Measurements from ENCODE around the gene PHF21B.

PHF21B gene

DNA sequence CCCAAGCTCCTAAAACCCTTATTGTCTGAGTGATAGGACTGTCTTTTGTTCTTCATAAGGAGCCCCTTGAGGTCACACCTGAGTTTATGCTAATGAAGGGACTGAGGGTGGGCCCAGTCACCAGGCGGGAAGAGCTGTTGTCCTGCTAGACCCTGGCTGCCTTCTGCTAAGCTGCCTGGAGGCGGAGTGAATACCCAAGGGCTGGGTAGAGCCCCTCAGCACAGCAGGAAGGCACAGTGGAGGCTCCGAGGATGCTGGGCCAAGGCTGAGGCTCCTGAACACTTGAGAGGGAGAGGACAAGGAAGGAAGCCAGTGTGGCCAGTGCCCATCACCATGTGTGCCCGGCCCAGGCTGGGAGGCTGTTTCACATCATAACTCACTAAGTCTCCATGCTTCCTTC lies 4.8 kb upstream of the PHF21B start:
- DNase-seq (ENCODE audit: low read depth in 2 of 2) = no peak

- DNase-seq (ENCODE audit: low read depth in 2 of 2) = no peak
Measured at GRCh38 chr22:45013138-45013537, 3.3 kb upstream of the PHF21B start.

- no peak for DNase-seq (ENCODE audit: low read depth in 2 of 2)
Measured at GRCh38 chr22:45010532-45010900, 711 bp upstream of the PHF21B start.

DNA sequence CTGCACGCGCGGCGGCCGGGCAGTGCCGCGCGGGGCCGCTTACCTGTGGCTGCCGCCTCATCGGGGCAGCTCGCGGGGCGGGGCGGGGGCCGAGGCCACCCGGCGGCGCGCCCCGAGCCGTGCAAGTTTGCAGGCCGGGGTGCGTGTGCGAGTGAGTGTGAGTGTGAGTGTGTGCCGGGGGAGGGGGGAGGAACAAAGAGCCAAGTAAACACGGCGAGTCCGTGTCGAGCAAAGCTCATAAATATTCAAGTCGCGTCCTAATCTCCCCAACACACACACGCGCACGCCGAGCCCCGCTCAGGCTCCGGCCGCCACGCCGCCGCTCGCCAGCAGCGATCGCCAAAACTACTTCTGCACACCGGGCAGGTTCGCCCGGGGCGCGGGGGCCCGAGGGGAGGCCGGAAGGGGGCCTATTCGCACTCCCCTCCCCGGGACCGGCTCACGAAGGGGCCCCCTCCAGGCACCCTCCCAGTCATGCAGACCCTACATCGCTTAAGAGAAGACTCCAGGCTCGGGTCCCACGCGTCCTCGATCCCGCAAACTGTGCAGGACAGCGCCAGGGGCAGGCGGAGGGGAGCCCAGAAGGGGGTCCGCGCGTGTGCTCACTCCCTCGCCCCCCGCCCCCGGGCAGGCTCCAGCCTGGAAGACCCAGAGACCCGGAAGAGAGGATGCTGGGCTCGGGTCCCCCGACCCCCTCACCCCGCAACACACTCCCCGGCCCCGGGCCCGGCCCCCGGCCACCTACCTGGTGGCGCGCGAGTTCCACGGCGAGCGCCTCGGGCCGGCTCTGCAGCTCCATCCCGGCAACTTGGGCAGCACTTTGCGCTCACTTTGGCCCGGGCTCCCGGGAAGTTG lies 827 bp downstream of the PHF21B start:
- no peak for DNase-seq (ENCODE audit: low read depth in 2 of 2)

- DNase-seq (ENCODE audit: low read depth in 2 of 2) = no peak
Measured at GRCh38 chr22:45008186-45008681, 1.6 kb downstream of the PHF21B start.

DNA sequence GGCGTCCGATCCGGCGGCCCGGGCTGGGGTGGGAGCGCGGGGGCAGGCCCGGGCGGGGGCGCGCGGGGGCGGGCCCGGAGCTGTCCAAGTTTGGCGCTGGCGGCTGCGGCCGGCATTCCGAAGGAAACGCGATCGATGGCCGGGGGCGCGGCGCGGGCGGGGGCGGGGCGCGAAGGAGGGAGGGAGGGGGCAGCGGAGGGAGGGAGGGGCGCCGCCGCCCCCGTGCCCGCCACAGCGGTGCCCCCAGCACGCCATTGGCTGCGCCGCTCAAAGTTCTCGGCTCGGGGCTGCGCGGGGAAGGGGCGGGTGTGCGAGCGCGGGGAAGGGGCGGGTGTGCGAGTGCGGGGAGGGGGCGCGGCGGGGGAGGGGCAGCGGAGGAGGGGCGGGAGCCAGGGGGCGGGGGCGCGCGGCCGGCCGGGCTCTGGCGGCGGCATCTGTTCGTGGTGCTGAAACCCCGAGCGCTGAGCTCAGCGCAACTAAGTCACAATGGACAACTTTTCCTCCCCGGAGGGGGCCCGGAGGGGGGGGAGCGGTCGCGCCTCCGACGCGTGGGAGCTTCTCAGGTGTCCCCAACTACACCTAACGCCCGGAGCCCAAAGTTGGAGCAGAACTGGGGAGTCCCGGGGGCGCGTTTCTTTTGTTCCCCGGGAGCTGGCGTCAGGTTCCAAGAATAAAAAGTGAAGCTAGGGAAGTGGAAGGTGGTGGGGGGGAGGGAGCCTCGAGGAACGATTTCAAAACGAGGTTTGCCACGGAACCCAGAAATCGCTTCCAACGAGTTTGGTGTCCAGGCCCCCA lies 2.2 kb downstream of the PHF21B start:
- DNase-seq (ENCODE audit: low read depth in 2 of 2) = no peak

DNA sequence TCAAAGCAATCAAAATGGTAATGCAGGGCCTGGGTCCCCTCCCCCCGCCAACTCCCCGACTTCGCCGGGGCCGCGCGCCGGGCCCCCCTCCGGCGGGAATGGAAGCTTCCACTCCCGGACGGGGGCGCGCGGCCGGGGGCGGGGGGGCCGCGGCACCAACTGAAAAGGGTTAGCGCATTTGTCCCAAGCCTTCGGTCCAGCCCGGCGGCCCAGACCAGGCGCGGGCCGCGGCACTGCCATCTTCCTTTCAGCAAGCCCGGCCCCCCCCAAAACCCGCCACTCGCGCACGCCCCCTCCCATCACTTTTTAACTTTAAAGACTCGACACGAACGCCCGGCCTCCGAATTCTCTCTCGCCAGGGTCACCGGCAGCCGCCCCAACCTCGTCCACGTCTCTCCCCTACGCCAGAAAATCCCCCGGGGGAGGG lies 2.8 kb downstream of the PHF21B start:
- no peak for DNase-seq (ENCODE audit: low read depth in 2 of 2)

- no peak for DNase-seq (ENCODE audit: low read depth in 2 of 2)
Measured at GRCh38 chr22:45006111-45006963, 3.5 kb downstream of the PHF21B start.

- DNase-seq (ENCODE audit: low read depth in 2 of 2) = no peak
Measured at GRCh38 chr22:45001653-45002052, 8.2 kb downstream of the PHF21B start.

DNA sequence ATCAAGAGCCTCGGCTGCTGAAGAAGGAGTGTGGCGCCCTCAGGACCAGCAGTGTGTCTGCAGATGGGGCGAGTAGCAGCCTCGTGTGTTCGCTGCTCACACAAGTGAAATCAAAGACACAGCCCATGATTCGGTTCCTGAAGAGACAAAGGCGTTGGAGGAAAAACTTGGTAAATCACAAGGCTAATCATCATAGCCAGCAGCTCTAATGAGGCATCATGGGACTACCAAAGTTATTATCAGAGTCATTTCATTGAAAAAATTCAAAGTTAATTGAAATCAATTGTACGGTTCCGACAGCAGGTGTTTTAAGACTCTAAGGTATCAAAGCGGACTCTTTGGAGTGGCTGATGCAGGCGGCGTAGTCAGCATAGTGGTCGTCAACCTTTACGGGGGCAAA lies 9.5 kb downstream of the PHF21B start:
- no peak for DNase-seq (ENCODE audit: low read depth in 2 of 2)

DNA sequence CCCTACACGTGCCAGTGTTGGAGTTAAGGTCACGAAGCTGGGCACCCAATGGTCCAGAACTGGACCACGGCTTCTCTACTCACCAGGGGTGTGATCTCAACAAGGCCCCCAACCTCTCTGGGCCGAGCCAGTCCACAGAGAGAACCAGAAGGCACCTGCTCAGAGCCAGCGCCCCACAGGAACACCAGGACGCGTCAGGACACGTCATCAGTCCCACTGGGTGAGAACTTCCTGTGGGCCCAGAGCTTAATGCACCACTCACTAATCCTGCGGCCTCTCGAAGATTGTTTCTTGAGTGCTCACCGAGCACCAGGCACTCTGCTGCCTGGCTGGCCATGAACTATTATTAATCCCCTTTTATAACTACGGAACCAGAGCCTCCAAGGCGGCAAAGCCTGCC lies 10.1 kb downstream of the PHF21B start:
- no peak for DNase-seq (ENCODE audit: low read depth in 2 of 2)

- no peak for DNase-seq (ENCODE audit: low read depth in 2 of 2)
Measured at GRCh38 chr22:44999231-44999630, 10.6 kb downstream of the PHF21B start.

GRCh38 chr22:44998296-44998695 lies 11.5 kb downstream of the PHF21B start:
- DNase-seq (ENCODE audit: low read depth in 2 of 2) = no peak

DNA sequence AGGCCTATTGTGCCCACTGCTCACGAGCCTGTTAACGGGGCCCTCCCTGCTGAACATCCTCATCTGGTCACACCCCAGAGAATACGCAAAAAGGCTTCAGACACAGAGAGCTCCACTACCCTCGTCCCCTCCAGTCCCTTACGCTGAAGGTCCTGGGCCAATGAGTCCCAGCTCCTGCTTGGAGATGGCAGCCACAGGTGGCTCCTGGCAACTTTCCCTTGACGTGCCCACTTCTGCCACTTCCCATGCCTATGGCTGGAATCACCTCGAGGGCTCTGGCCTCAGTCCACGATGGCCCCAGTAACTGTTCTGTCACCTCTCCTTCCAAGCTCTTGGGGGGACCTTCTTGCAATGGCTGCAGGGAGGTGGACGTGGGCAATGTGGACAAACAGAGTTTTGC lies 12.7 kb downstream of the PHF21B start:
- DNase-seq (ENCODE audit: low read depth in 2 of 2) = no peak

DNA sequence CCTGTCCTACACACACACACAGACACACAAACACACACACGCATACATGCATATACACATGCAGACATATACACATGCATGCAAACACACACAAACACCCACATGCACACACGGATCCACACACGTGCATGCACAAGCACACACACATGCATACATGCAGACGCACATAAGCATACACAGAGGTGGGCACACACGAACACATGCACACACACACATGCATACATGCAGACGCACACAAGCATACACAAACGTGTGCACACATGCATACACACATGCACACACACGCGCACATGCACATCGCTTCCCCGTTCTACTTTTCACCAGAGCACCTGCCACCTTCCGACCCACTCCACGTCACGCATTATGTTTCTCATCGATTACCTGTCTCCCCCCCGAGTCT lies 13.2 kb downstream of the PHF21B start:
- DNase-seq (ENCODE audit: low read depth in 2 of 2) = no peak

GRCh38 chr22:44996120-44996519 lies 13.7 kb downstream of the PHF21B start:
- no peak for DNase-seq (ENCODE audit: low read depth in 2 of 2)

- DNase-seq (ENCODE audit: low read depth in 2 of 2) = no peak
Measured at GRCh38 chr22:44995715-44996114, 14.1 kb downstream of the PHF21B start.

GRCh38 chr22:44995105-44995514 lies 14.7 kb downstream of the PHF21B start:
- DNase-seq (ENCODE audit: low read depth in 2 of 2) = no peak

GRCh38 chr22:44994399-44995104 lies 15.3 kb downstream of the PHF21B start:
- DNase-seq (ENCODE audit: low read depth in 2 of 2) = no peak

- no peak for DNase-seq (ENCODE audit: low read depth in 2 of 2)
Measured at GRCh38 chr22:44992166-44992565, 17.6 kb downstream of the PHF21B start.

- no peak for DNase-seq (ENCODE audit: low read depth in 2 of 2)
Measured at GRCh38 chr22:44991218-44991617, 18.6 kb downstream of the PHF21B start.

Measured in stimulated activated CD8-positive, alpha-beta memory T cell treated with anti-CD3 and anti-CD28 coated beads, Interleukin-15, amount 100 ng/mL, for 48 hours (primary cell).